K562 (cell line): ENCODE data around the gene ZDHHC24. TPM values are rescaled to one million over a fixed set of nuclear protein-coding genes. Genes with fewer than 3 reads are reported as not detected.

Experiments used
- BHLHE40 ChIP-seq: IDR thresholded peaks from 2 replicates; pipeline ENCODE4 v1.6.1; 2011; ENCODE audit warnings: low read length, improper control_type of control experiment
- CBX2 ChIP-seq: fragments of 200-600 bp; sonication (generic); IDR thresholded peaks from one replicate; pipeline ENCODE4 v1.6.1; 2012; ENCODE audit warnings: mild to moderate bottlenecking, low read length, inconsistent platforms; ENCODE audit not compliant: insufficient read depth, poor library complexity, severe bottlenecking
- CBX3 ChIP-seq, 2 experiments: IDR thresholded peaks; 1 replicate in 1 of 2; 2 replicates in 1 of 2; pipeline ENCODE4 v1.6.1; 2012; ENCODE audit warnings: inconsistent platforms in 2 of 2, low read length in 2 of 2, borderline replicate concordance in 1 of 2, control low read depth in 1 of 2
- GABPB2 ChIP-seq: fragments of 250-450 bp; sonication (Bioruptor Pico); conservative IDR thresholded peaks from 2 replicates; pipeline ENCODE4 v1.5.1; 2021; ENCODE audit warnings: mild to moderate bottlenecking
- KDM4B ChIP-seq, 2 experiments: fragments of 450-650 bp in 1 of 2; sonication (generic) in 1 of 2; IDR thresholded peaks; 2 replicates each; pipeline ENCODE4 v1.6.1; 2016 to 2017; ENCODE audit warnings: borderline replicate concordance in 2 of 2, antibody characterized with exemption in 1 of 2, low read depth in 1 of 2, mild to moderate bottlenecking in 1 of 2
- NBN ChIP-seq: fragments of 450-650 bp; IDR thresholded peaks from 2 replicates; pipeline ENCODE4 v1.6.1; 2016; ENCODE audit warnings: low read depth, mild to moderate bottlenecking
- POLR3A ChIP-seq: IDR thresholded peaks from 2 replicates; pipeline ENCODE4 v1.6.1; 2011; ENCODE audit warnings: borderline replicate concordance, mild to moderate bottlenecking, moderate library complexity; ENCODE audit not compliant: insufficient read length, insufficient read depth; ENCODE audit errors: extremely low read depth
- PPARD ChIP-seq: fragments of 250-450 bp; sonication (Bioruptor Pico); IDR thresholded peaks from 2 replicates; pipeline ENCODE4 v1.8.0; 2022; ENCODE audit warnings: inconsistent platforms, mild to moderate bottlenecking, moderate library complexity
- PURB ChIP-seq: sonication (generic); formaldehyde crosslinking; IDR thresholded peaks from 2 replicates; pipeline ENCODE4 v1.9.0; 2021; ENCODE audit warnings: low read depth, mild to moderate bottlenecking, missing genetic modification reagents
- RFX1 ChIP-seq: fragments of 450-650 bp; IDR thresholded peaks from 2 replicates; pipeline ENCODE4 v1.6.1; 2016; ENCODE audit warnings: mild to moderate bottlenecking, moderate library complexity
- SMAD1 ChIP-seq: fragments of 150-350 bp; IDR thresholded peaks from 2 replicates; pipeline ENCODE4 v1.6.1; 2014; ENCODE audit warnings: low read length, low read depth; ENCODE audit not compliant: partially characterized antibody
- TEAD1 ChIP-seq, 2 experiments: fragments of 450-650 bp in 1 of 2; sonication (generic) in 1 of 2; formaldehyde crosslinking; IDR thresholded peaks; 2 replicates each; pipeline versions ENCODE4 v1.4.0 to v1.8.0; 2020 to 2022; ENCODE audit warnings: mild to moderate bottlenecking in 2 of 2, missing genetic modification reagents in 1 of 2
- ZNF121 ChIP-seq: sonication (generic); formaldehyde crosslinking; conservative IDR thresholded peaks from 2 replicates; pipeline ENCODE4 v1.8.0; 2022; ENCODE audit warnings: missing genetic modification reagents
- ZNF780A ChIP-seq: fragments of 250-450 bp; sonication (Bioruptor Pico); IDR thresholded peaks from 2 replicates; pipeline ENCODE4 v1.5.0; 2021; ENCODE audit warnings: mild to moderate bottlenecking
- polyA plus RNA-seq, 8 experiments: library from polyadenylated mRNA; depleted of rRNA in 4 of 8; stranded (reverse) in 5 of 8; unstranded in 3 of 8; fragments of >200 nt; fragmentation: Nextera tagmentation in 2 of 8; fragmentation: Illumina TruSeq in 1 of 8; extraction: Ambion mirVana in 2 of 8; extraction: Trizol in 1 of 8; gene quantifications; 2 replicates each; pipeline versions ENCODE4 v1.2.1 to v1.2.3, GENCODE V29; 2011 to 2014; ENCODE audit warnings: inconsistent platforms in 1 of 8, missing spikeins in 1 of 8
- total RNA-seq, 7 experiments: library from RNA; depleted of rRNA in 6 of 7; stranded (reverse); fragments of >200 nt in 6 of 7; fragmentation: Illumina TruSeq in 2 of 7; extraction: Trizol in 2 of 7; gene quantifications; 2 replicates each; pipeline versions ENCODE4 v1.2.1 to v1.2.3, GENCODE V29; 2011 to 2021; ENCODE audit warnings: low replicate concordance in 1 of 7
- TF ChIP-seq, protein P1 (sequence below): fragments of 450-650 bp; formaldehyde crosslinking; conservative IDR thresholded peaks from 2 replicates; pipeline ENCODE4 v1.4.0; 2022; ENCODE audit warnings: mild to moderate bottlenecking, missing genetic modification characterization
- TF ChIP-seq, protein P2 (sequence below): sonication (generic); formaldehyde crosslinking; IDR thresholded peaks from 2 replicates; pipeline ENCODE4 v1.8.0; 2023; ENCODE audit warnings: mild to moderate bottlenecking, missing genetic modification reagents
- TF ChIP-seq, protein P3 (sequence below): fragments of 450-650 bp; IDR thresholded peaks from 2 replicates; pipeline ENCODE4 v1.6.1; 2016; ENCODE audit warnings: borderline replicate concordance
- TF ChIP-seq, protein P4 (sequence below): fragments of 450-650 bp; formaldehyde crosslinking; IDR thresholded peaks from 2 replicates; pipeline ENCODE4 v1.4.0; 2020; ENCODE audit warnings: mild to moderate bottlenecking, mixed read lengths
- TF ChIP-seq, protein P5 (sequence below), 2 experiments: fragments of 450-650 bp in 1 of 2; sonication (generic) in 1 of 2; formaldehyde crosslinking in 1 of 2; IDR thresholded peaks in 1 of 2; conservative IDR thresholded peaks in 1 of 2; 2 replicates each; pipeline versions ENCODE4 v1.6.1 to v1.8.1; 2016 to 2023; ENCODE audit warnings: mild to moderate bottlenecking in 2 of 2, moderate library complexity in 2 of 2, inconsistent platforms in 1 of 2, missing genetic modification reagents in 1 of 2

ZDHHC24 gene
- total and polyA plus RNA-seq, 9 of the 15 experiments (the other 6 are each of a cell fraction or from before 2014, with no cell fraction given) = 0.45 to 11.2 (median 2.7) TPM

DNA sequence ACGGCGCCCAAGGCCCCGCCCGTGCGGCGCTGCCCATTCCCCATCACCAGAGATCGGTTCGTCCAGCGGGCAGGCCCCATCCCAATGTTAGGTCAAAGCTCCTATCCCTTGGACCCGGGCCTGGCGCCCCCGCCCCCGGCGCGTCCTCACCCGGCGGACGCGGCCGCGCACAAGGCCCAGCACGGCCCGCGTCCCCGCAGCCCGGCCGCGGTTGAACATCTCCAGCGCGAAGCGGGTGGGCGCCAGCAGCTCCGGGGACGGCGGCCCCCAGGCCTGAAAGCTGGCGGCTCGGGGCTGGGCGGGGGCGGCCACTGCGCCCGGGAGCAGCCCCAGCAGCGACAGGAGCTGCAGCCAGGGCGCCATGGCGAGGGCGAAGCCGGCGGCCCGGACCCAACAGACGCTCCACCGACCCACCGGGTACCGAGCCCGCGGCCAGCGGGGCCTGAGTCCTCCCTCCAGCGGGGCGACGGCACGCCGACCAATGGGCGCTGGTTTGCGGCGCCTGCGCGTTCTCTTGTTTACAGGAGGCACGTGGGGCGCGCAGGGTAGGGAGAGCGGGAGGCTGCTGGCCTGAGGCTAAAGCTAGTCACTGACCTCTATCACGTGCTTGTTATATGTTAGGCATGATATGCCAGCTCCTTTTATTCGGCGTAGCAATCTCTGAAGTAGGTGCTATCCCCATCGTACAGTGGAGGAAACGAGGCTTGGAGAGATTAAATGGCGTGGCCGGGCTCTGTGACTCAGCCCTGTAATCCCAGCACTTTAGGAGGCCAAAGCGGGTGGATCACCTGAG lies 22.5 kb upstream of the ZDHHC24 start, which contains the start of gene CTSF (continued):
- TF ChIP-seq, protein P1, sequence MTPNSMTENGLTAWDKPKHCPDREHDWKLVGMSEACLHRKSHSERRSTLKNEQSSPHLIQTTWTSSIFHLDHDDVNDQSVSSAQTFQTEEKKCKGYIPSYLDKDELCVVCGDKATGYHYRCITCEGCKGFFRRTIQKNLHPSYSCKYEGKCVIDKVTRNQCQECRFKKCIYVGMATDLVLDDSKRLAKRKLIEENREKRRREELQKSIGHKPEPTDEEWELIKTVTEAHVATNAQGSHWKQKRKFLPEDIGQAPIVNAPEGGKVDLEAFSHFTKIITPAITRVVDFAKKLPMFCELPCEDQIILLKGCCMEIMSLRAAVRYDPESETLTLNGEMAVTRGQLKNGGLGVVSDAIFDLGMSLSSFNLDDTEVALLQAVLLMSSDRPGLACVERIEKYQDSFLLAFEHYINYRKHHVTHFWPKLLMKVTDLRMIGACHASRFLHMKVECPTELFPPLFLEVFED (CRISPR knock-in tag) = no peak
- TF ChIP-seq SMAD1 = no peak
- no peak for TF ChIP-seq KDM4B (IDR thresholded peaks at IDR 0.05; ENCODE audit: borderline replicate concordance in 2 of 2, low read depth in 1 of 2)
- TF ChIP-seq CBX3 (IDR thresholded peaks at IDR 0.05; ENCODE audit: borderline replicate concordance in 1 of 2, low read length in 2 of 2) = peak in 1 of 2 experiments; percentile 54; a peak in 1 of 3 replicates
- no peak for TF ChIP-seq GABPB2 (CRISPR knock-in tag)
- peak in 1 of 2 experiments; percentile 87; a peak in 2 of 4 replicates for TF ChIP-seq TEAD1 (CRISPR knock-in tag; IDR thresholded peaks at IDR 0.05)
- TF ChIP-seq, protein P2, sequence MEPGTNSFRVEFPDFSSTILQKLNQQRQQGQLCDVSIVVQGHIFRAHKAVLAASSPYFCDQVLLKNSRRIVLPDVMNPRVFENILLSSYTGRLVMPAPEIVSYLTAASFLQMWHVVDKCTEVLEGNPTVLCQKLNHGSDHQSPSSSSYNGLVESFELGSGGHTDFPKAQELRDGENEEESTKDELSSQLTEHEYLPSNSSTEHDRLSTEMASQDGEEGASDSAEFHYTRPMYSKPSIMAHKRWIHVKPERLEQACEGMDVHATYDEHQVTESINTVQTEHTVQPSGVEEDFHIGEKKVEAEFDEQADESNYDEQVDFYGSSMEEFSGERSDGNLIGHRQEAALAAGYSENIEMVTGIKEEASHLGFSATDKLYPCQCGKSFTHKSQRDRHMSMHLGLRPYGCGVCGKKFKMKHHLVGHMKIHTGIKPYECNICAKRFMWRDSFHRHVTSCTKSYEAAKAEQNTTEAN (CRISPR knock-in tag) = 0 out of 2 replicates have a peak, but pooled peaks have one; percentile 62
- no peak for TF ChIP-seq ZNF780A (CRISPR knock-in tag)
- TF ChIP-seq, protein P3, sequence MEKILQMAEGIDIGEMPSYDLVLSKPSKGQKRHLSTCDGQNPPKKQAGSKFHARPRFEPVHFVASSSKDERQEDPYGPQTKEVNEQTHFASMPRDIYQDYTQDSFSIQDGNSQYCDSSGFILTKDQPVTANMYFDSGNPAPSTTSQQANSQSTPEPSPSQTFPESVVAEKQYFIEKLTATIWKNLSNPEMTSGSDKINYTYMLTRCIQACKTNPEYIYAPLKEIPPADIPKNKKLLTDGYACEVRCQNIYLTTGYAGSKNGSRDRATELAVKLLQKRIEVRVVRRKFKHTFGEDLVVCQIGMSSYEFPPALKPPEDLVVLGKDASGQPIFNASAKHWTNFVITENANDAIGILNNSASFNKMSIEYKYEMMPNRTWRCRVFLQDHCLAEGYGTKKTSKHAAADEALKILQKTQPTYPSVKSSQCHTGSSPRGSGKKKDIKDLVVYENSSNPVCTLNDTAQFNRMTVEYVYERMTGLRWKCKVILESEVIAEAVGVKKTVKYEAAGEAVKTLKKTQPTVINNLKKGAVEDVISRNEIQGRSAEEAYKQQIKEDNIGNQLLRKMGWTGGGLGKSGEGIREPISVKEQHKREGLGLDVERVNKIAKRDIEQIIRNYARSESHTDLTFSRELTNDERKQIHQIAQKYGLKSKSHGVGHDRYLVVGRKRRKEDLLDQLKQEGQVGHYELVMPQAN = peak; percentile 54; the same call in 1 of the 2 replicates
- TF ChIP-seq PPARD (CRISPR knock-in tag) = no peak
- TF ChIP-seq CBX2 = no peak
- no peak for TF ChIP-seq PURB (CRISPR knock-in tag)
- TF ChIP-seq, protein P4, sequence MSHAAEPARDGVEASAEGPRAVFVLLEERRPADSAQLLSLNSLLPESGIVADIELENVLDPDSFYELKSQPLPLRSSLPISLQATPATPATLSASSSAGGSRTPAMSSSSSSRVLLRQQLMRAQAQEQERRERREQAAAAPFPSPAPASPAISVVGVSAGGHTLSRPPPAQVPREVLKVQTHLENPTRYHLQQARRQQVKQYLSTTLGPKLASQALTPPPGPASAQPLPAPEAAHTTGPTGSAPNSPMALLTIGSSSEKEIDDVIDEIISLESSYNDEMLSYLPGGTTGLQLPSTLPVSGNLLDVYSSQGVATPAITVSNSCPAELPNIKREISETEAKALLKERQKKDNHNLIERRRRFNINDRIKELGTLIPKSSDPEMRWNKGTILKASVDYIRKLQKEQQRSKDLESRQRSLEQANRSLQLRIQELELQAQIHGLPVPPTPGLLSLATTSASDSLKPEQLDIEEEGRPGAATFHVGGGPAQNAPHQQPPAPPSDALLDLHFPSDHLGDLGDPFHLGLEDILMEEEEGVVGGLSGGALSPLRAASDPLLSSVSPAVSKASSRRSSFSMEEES (CRISPR knock-in tag) = peak; percentile 80
- TF ChIP-seq, protein P5, sequence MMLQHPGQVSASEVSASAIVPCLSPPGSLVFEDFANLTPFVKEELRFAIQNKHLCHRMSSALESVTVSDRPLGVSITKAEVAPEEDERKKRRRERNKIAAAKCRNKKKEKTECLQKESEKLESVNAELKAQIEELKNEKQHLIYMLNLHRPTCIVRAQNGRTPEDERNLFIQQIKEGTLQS (IDR thresholded peaks at IDR 0.05) = peak; percentile 28; the same call in 1 of the 2 replicates
- TF ChIP-seq, protein P5 (CRISPR knock-in tag; conservative IDR thresholded peaks at IDR 0.05) = 0 out of 2 replicates have a peak, but pooled peaks have one; percentile 36
- no peak for TF ChIP-seq NBN
- TF ChIP-seq ZNF121 (CRISPR knock-in tag) = no peak
- TF ChIP-seq BHLHE40 = peak; percentile 95
- TF ChIP-seq RFX1 = no peak
- no peak for TF ChIP-seq POLR3A
